Loucy (cell line): ENCODE measurements around the gene AAR2.
A peak's percentile ranks its signal among the peaks of the same experiment; 100 is the strongest.

Experiments
- EZH2phosphoT487 ChIP-seq: fragments of 200-600 bp; IDR thresholded peaks from 2 replicates; pipeline ENCODE4 v1.6.1; 2018; ENCODE audit warnings: antibody characterized with exemption, mild to moderate bottlenecking, moderate library complexity, borderline replicate concordance
- TF ChIP-seq, protein P1 (sequence below): fragments of 200-600 bp; sonication (generic); conservative IDR thresholded peaks from 2 replicates; pipeline ENCODE4 v1.5.1; 2014; ENCODE audit warnings: mild to moderate bottlenecking, antibody characterized with exemption, low read length

DNA sequence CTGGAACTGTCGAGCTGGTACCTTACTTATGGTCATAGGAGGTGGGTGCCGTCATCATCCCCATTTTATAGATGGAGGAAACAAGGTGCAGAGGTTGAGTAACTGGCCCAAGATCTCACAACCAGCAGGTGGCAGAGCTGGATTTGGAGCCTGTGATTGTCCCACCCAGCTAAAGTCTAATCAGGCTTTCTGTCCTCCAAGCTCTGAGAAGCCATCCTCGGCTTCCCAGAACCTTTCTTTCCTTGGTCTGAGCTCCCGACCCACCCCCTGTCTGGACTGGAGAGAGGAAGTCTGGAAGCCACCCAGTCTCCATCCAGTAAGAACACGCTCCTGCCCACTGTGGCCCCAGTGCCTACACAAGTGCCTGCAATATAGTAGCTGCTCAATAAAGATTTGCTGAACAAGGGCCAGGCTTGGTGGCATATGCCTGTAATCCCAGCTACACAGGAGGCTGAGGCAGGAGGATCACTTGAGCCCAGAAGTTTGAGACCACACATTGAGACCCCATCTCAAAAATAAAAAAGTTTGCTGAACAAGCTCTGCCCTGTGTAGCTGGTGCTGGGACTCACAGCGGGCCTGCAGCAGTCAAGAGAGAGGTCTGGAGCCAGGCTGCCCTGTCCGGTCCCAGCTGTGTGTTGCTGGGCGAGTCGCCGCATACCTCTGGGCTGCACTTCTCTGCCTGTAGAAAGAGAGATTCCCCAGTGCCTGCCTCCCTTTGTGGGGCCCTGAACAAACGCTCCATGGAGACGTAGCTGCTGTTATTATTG lies 37.3 kb downstream of the AAR2 start:
- TF ChIP-seq, protein P1, sequence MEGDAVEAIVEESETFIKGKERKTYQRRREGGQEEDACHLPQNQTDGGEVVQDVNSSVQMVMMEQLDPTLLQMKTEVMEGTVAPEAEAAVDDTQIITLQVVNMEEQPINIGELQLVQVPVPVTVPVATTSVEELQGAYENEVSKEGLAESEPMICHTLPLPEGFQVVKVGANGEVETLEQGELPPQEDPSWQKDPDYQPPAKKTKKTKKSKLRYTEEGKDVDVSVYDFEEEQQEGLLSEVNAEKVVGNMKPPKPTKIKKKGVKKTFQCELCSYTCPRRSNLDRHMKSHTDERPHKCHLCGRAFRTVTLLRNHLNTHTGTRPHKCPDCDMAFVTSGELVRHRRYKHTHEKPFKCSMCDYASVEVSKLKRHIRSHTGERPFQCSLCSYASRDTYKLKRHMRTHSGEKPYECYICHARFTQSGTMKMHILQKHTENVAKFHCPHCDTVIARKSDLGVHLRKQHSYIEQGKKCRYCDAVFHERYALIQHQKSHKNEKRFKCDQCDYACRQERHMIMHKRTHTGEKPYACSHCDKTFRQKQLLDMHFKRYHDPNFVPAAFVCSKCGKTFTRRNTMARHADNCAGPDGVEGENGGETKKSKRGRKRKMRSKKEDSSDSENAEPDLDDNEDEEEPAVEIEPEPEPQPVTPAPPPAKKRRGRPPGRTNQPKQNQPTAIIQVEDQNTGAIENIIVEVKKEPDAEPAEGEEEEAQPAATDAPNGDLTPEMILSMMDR: peak; percentile 32; the same call in 1 of the 2 replicates
- no peak for TF ChIP-seq EZH2phosphoT487
